Caco-2 (cell line): Measurements from ENCODE around the gene CLIP2. TPM values are rescaled to one million over a fixed set of nuclear protein-coding genes. Genes with fewer than 3 reads are reported as not detected.
"Not testable (repeated sequence)": the region's sequence is repeated elsewhere in the genome, so short reads cannot be mapped to it uniquely, and the experiment has no call there.

ENCODE experiments used
- BruUV-seq: library from RNA; stranded (reverse); fragments of 400-500 nt; replicated peaks from 2 replicates; lab custom pipeline; 2021; lab: Mats Ljungman, UMichigan
- CTCF ChIA-PET: fragments of 300-600 bp; sonication (Branson Sonifier 250); formaldehyde crosslinking; loops from one replicate; lab custom pipeline; 2022; ENCODE audit warnings: antibody characterized with exemption; lab: Charles Lee
- POLR2A ChIA-PET: fragments of 300-600 bp; sonication (Branson Sonifier 250); formaldehyde crosslinking; loops from one replicate; lab custom pipeline; 2022; ENCODE audit warnings: antibody characterized with exemption; lab: Charles Lee
- DNase-seq, 2 experiments: peaks; one replicate each; pipeline versions ENCODE4 v3.0.0 to v3.0.0-alpha.2; 2020 to 2022
- H3K27me3 ChIP-seq: replicated peaks from 2 replicates; pipeline ENCODE4 v1.6.0; 2011; ENCODE audit warnings: low read length; ENCODE audit not compliant: control insufficient read depth, insufficient read depth
- H3K36me3 ChIP-seq: 2 replicates; pipeline ENCODE4 v1.5.1; 2011; ENCODE audit warnings: low read length; ENCODE audit not compliant: control insufficient read depth, insufficient read depth
- H3K4me1 ChIP-seq: fragments of 250-450 bp; sonication (Bioruptor Pico); 2 replicates; pipeline ENCODE4 v1.5.1; 2020; ENCODE audit warnings: mild to moderate bottlenecking
- H3K4me3 ChIP-seq: 2 replicates; pipeline ENCODE4 v1.5.1; 2011; ENCODE audit warnings: low read depth, mild to moderate bottlenecking, control low read depth, low read length
- H3K9me3 ChIP-seq: fragments of 250-450 bp; sonication (Bioruptor Pico); 2 replicates; pipeline ENCODE4 v1.5.1; 2020; ENCODE audit warnings: mild to moderate bottlenecking, moderate library complexity
- H3K27ac Mint-ChIP-seq: one replicate; pipeline ENCODE4 v1.8.0; 2022; ENCODE audit warnings: mixed read lengths; ENCODE audit not compliant: unreplicated experiment
- H3K27me3 Mint-ChIP-seq: one replicate; pipeline ENCODE4 v1.8.0; 2022; ENCODE audit warnings: mixed read lengths; ENCODE audit not compliant: insufficient read depth, unreplicated experiment
- H3K36me3 Mint-ChIP-seq: one replicate; pipeline ENCODE4 v1.8.0; 2022; ENCODE audit warnings: mild to moderate bottlenecking, mixed read lengths; ENCODE audit not compliant: insufficient read depth, unreplicated experiment
- H3K4me1 Mint-ChIP-seq: one replicate; pipeline ENCODE4 v1.8.0; 2022; ENCODE audit warnings: low read depth, mixed read lengths; ENCODE audit not compliant: unreplicated experiment
- H3K4me3 Mint-ChIP-seq: one replicate; pipeline ENCODE4 v1.8.0; 2022; ENCODE audit warnings: mild to moderate bottlenecking, moderate library complexity, mixed read lengths; ENCODE audit not compliant: unreplicated experiment
- H3K9me3 Mint-ChIP-seq: one replicate; pipeline ENCODE4 v1.8.0; 2022; ENCODE audit warnings: mixed read lengths; ENCODE audit not compliant: unreplicated experiment
- intact Hi-C: fragments of 100-400 bp; cut with micrococcal nuclease; formaldehyde crosslinking; loops from one replicate; pipeline ENCODE4 v1.10.0; 2022; ENCODE audit not compliant: unreplicated experiment
- total RNA-seq: library from RNA; stranded (reverse); gene quantifications from 2 replicates; pipeline ENCODE4 v1.2.3, GENCODE V29; 2022
- TF ChIP-seq, protein P1 (sequence below), 2 experiments: fragments of 200-600 bp in 1 of 2; IDR thresholded peaks; 1 replicate in 1 of 2; 2 replicates in 1 of 2; pipeline versions ENCODE4 v1.5.1 to v1.8.0; 2011 to 2022; ENCODE audit warnings: antibody characterized with exemption in 1 of 2, control low read depth in 1 of 2, inconsistent platforms in 1 of 2, low read depth in 1 of 2, low read length in 1 of 2, mild to moderate bottlenecking in 1 of 2, moderate library complexity in 1 of 2; ENCODE audit not compliant: insufficient read depth in 1 of 2, severe bottlenecking in 1 of 2, unreplicated experiment in 1 of 2

Gene CLIP2
- total RNA-seq, 1 experiment from 2014 or later, result 19.5 TPM

GRCh38 chr7:74429153-74429747 lies 140.0 kb downstream of the CLIP2 start:
- DNase-seq, result no peak
- H3K4me1 ChIP-seq, result no peaks in the 10 kb centered on the region; the same call in 1 of the 2 replicates
- no peaks in the 10 kb centered on the region for H3K27me3 Mint-ChIP-seq
- H3K27me3 ChIP-seq, result no peaks in the 10 kb centered on the region
- intact Hi-C loops, result no loop called here
- ChIA-PET CTCF (no interaction called here), POLR2A (no interaction called here)
- BruUV-seq, result no TSS peak
- H3K4me1 Mint-ChIP-seq, result no peaks in the 10 kb centered on the region
- no peaks in the 10 kb centered on the region for H3K36me3 Mint-ChIP-seq
- H3K4me3 ChIP-seq, result no peak overlapping the region
- TF ChIP-seq, protein P1, sequence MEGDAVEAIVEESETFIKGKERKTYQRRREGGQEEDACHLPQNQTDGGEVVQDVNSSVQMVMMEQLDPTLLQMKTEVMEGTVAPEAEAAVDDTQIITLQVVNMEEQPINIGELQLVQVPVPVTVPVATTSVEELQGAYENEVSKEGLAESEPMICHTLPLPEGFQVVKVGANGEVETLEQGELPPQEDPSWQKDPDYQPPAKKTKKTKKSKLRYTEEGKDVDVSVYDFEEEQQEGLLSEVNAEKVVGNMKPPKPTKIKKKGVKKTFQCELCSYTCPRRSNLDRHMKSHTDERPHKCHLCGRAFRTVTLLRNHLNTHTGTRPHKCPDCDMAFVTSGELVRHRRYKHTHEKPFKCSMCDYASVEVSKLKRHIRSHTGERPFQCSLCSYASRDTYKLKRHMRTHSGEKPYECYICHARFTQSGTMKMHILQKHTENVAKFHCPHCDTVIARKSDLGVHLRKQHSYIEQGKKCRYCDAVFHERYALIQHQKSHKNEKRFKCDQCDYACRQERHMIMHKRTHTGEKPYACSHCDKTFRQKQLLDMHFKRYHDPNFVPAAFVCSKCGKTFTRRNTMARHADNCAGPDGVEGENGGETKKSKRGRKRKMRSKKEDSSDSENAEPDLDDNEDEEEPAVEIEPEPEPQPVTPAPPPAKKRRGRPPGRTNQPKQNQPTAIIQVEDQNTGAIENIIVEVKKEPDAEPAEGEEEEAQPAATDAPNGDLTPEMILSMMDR (IDR thresholded peaks at IDR 0.05; ENCODE audit: insufficient read depth in 1 of 2, low read depth in 1 of 2, low read length in 1 of 2, severe bottlenecking in 1 of 2, unreplicated experiment in 1 of 2), result no peak
- H3K9me3 ChIP-seq, result no peaks in the 10 kb centered on the region
- H3K27ac Mint-ChIP-seq, result no peak overlapping the region
- H3K9me3 Mint-ChIP-seq, result no peaks in the 10 kb centered on the region
- H3K4me3 Mint-ChIP-seq, result no peak overlapping the region
- no peaks in the 10 kb centered on the region for H3K36me3 ChIP-seq

- BruUV-seq, H3K4me3 ChIP-seq, H3K9me3 Mint-ChIP-seq, H3K27me3 ChIP-seq, H3K4me1 Mint-ChIP-seq, H3K4me3 Mint-ChIP-seq, H3K36me3 Mint-ChIP-seq, H3K27ac Mint-ChIP-seq, H3K36me3 ChIP-seq, intact Hi-C loops, H3K4me1 ChIP-seq, H3K9me3 ChIP-seq, H3K27me3 Mint-ChIP-seq, POLR2A ChIA-PET, DNase-seq, CTCF ChIA-PET: not testable (repeated sequence)
These were observed 141.2 kb downstream of the CLIP2 start for GRCh38 chr7:74430409-74430808.

DNA sequence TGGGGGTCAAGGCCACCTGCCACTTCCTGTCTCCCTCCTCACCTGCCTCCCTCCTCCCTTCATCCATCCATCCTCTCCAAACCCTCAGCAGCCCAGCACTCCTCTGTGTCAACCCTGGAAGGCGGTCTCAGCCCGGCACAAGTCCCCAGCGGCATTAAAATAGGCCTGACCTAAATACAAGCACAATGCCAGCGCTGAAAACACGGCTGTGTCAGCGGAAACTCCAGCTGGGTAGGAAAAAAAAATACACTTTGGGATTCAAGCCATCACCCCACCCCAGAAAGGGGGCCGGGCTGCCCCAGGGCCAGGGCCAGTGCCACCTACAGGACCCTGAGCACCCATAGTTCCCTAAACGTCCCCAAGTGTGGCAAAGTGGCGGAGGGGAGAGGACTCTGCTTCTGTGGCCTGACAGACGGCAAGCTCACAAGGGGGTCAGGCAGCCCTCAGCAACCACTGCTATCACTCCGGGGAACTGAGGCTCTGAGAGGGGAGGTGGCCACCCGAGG lies 141.8 kb downstream of the CLIP2 start:
- H3K36me3 ChIP-seq, result no peaks in the 10 kb centered on the region
- no peaks in the 10 kb centered on the region for H3K9me3 ChIP-seq
- POLR2A ChIA-PET, result no interaction called here
- Mint-ChIP-seq H3K4me3 (no peak overlapping the region), H3K4me1 (no peaks in the 10 kb centered on the region), H3K27ac (no peak overlapping the region), H3K9me3 (no peaks in the 10 kb centered on the region), H3K36me3 (no peaks in the 10 kb centered on the region), H3K27me3 (no peaks in the 10 kb centered on the region)
- BruUV-seq, result no TSS peak
- no peak overlapping the region for H3K4me3 ChIP-seq
- H3K27me3 ChIP-seq, result no peaks in the 10 kb centered on the region
- CTCF ChIA-PET, result no interaction called here
- no peak for DNase-seq
- intact Hi-C loops, result no loop called here
- H3K4me1 ChIP-seq, result peaks cover 3% of the 10 kb centered on the region; the same call in 1 of the 2 replicates
- TF ChIP-seq, protein P1 (IDR thresholded peaks at IDR 0.05; ENCODE audit: insufficient read depth in 1 of 2, low read depth in 1 of 2, low read length in 1 of 2, severe bottlenecking in 1 of 2, unreplicated experiment in 1 of 2), result no peak

GRCh38 chr7:74437291-74437571 lies 148.0 kb downstream of the CLIP2 start:
- DNase-seq, H3K36me3 ChIP-seq, H3K4me3 Mint-ChIP-seq, CTCF ChIA-PET, H3K4me1 ChIP-seq, H3K27ac Mint-ChIP-seq, BruUV-seq, H3K27me3 ChIP-seq, H3K4me3 ChIP-seq, H3K9me3 Mint-ChIP-seq, H3K36me3 Mint-ChIP-seq, H3K27me3 Mint-ChIP-seq, POLR2A ChIA-PET, H3K4me1 Mint-ChIP-seq: not testable (repeated sequence)
- H3K9me3 ChIP-seq, result peaks cover 12% of the 10 kb centered on the region
- intact Hi-C loops, result loop anchor here (5.0 kb wide), 1 partner anchor 110 kb away; no protein-coding TSS in a partner anchor
